Natural killer cell (primary cell): Measurements from ENCODE around the gene LARP1. TPM values are rescaled to one million over a fixed set of nuclear protein-coding genes. Genes with fewer than 3 reads are reported as not detected.

ENCODE experiments used
- ATAC-seq, 3 donors: fragments of 150-1000 bp in 2 of 3; fragments of 200-7000 bp in 1 of 3; cut with Tn5 transposase; 1 replicate in 1 of 3; 2 replicates in 2 of 3; pipeline ENCODE4 v1.10.0; 2021; ENCODE audit warnings: mild to moderate bottlenecking in 2 of 3, moderate library complexity in 2 of 3
- DNase-seq, 2 donors: peaks; one replicate each; pipeline versions ENCODE4 v3.0.0 to v3.0.0-alpha.2; 2013 to 2021; ENCODE audit warnings: mixed read lengths in 1 of 2
- H3K27ac ChIP-seq: one replicate; pipeline ENCODE4 v1.5.1; 2013; ENCODE audit warnings: mild to moderate bottlenecking, low read length
- H3K27me3 ChIP-seq: one replicate; pipeline ENCODE4 v1.6.1; 2013; ENCODE audit warnings: low read length; ENCODE audit not compliant: control insufficient read depth, insufficient read depth
- H3K36me3 ChIP-seq: one replicate; pipeline ENCODE4 v1.6.1; 2013; ENCODE audit warnings: low read length; ENCODE audit not compliant: control insufficient read depth, insufficient read depth
- H3K4me1 ChIP-seq: one replicate; pipeline ENCODE4 v1.6.1; 2013; ENCODE audit warnings: low read length; ENCODE audit not compliant: control insufficient read depth, insufficient read depth
- H3K4me3 ChIP-seq: one replicate; pipeline ENCODE4 v1.5.1; 2013; ENCODE audit warnings: low read length
- H3K9me3 ChIP-seq: one replicate; pipeline ENCODE4 v1.6.1; 2013; ENCODE audit warnings: low read length; ENCODE audit not compliant: control insufficient read depth, insufficient read depth
- H3K27ac Mint-ChIP-seq, 2 donors: one replicate each; pipeline ENCODE4 v1.8.0; 2022; ENCODE audit warnings: mild to moderate bottlenecking in 2 of 2, mixed read lengths in 2 of 2, moderate library complexity in 1 of 2
- H3K27me3 Mint-ChIP-seq, 2 donors: one replicate each; pipeline ENCODE4 v1.8.0; 2022; ENCODE audit warnings: low read depth in 2 of 2, mixed read lengths in 2 of 2
- H3K36me3 Mint-ChIP-seq: one replicate; pipeline ENCODE4 v1.8.0; 2022; ENCODE audit warnings: mixed read lengths
- H3K4me1 Mint-ChIP-seq, 2 donors: one replicate each; pipeline ENCODE4 v1.8.0; 2022; ENCODE audit warnings: mixed read lengths in 2 of 2
- H3K4me3 Mint-ChIP-seq: one replicate; pipeline ENCODE4 v1.8.0; 2022; ENCODE audit warnings: mild to moderate bottlenecking, moderate library complexity, mixed read lengths
- H3K9me3 Mint-ChIP-seq, 2 donors: one replicate each; pipeline ENCODE4 v1.8.0; 2022; ENCODE audit warnings: mixed read lengths in 2 of 2
- WGBS: methylation state at CpG from one replicate; pipeline ENCODE4 v1.1.7; 2013; ENCODE audit warnings: missing lambda C conversion rate; ENCODE audit not compliant: insufficient coverage; 5-methylcytosine and 5-hydroxymethylcytosine counted together
- intact Hi-C: fragments of 100-400 bp; cut with micrococcal nuclease; formaldehyde crosslinking; loops from one replicate; pipeline ENCODE4 v1.14.2; 2022
- total RNA-seq, 4 donors: library from RNA; stranded (reverse); fragments of 120-200 nt in 1 of 4; gene quantifications; one replicate each; pipeline versions ENCODE4 v1.2.3 to v1.2.4, GENCODE V29; 2013 to 2022
- TF ChIP-seq, protein P1 (sequence below): fragments of 200-600 bp; IDR thresholded peaks from one replicate; pipeline ENCODE4 v1.8.0; 2022; ENCODE audit warnings: antibody characterized with exemption

LARP1 gene
- total RNA-seq, 3 donors from 2014 or later (not counting 1 experiment from before 2014, with no cell fraction given) = 103 to 117 (median 112) TPM

DNA sequence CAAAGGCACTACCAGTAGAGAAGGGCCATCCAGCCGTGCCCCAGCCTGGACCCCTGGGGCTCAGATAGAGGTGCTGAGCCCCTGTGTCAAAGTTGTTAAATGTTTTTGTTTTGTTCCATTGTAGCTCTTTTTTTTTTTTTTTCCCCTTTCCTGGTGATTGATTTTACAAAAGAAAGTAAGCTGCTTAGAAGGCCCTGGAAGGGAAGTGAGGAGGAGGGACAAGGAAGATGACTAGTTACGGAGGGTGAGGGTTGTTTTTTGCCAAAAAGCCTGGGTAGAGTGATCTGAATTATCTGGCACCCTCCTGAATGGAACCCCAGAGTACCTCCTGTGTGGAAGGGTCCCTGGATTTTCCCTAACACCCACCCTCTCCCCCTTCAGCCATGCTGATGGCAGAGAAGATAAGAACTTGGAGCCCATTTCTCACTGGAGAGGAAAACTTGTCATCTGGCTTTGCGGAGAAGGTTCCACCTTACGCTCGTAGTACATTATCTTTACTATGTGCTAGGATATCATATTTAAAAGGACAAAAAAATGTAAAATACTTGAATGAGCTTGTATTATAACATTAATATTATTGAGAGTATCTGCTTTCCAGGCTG lies 61.8 kb downstream of the LARP1 start:
- H3K4me1 Mint-ChIP-seq = peaks cover 58 to 60% of the 10 kb centered on the region in 2 donors
- H3K27me3 Mint-ChIP-seq = no peaks in the 10 kb centered on the region
- Histone ChIP-seq H3K27ac (no peak overlapping the region), H3K4me1 (peaks cover 53% of the 10 kb centered on the region), H3K27me3 (no peaks in the 10 kb centered on the region), H3K9me3 (no peaks in the 10 kb centered on the region), H3K4me3 (no peak overlapping the region), H3K36me3 (peaks cover 14% of the 10 kb centered on the region)
- intact Hi-C loops = no loop called here
- 100% methylated on average over 2 of the region's 5 CpGs for WGBS
- TF ChIP-seq, protein P1, sequence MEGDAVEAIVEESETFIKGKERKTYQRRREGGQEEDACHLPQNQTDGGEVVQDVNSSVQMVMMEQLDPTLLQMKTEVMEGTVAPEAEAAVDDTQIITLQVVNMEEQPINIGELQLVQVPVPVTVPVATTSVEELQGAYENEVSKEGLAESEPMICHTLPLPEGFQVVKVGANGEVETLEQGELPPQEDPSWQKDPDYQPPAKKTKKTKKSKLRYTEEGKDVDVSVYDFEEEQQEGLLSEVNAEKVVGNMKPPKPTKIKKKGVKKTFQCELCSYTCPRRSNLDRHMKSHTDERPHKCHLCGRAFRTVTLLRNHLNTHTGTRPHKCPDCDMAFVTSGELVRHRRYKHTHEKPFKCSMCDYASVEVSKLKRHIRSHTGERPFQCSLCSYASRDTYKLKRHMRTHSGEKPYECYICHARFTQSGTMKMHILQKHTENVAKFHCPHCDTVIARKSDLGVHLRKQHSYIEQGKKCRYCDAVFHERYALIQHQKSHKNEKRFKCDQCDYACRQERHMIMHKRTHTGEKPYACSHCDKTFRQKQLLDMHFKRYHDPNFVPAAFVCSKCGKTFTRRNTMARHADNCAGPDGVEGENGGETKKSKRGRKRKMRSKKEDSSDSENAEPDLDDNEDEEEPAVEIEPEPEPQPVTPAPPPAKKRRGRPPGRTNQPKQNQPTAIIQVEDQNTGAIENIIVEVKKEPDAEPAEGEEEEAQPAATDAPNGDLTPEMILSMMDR = no peak
- no peak for ATAC-seq
- H3K27ac Mint-ChIP-seq = peak overlapping the region; percentile 21 to 79
- DNase-seq = no peak
- H3K36me3 Mint-ChIP-seq = peaks cover 11% of the 10 kb centered on the region
- no peak overlapping the region for H3K4me3 Mint-ChIP-seq
- H3K9me3 Mint-ChIP-seq = no peaks in the 10 kb centered on the region

DNA sequence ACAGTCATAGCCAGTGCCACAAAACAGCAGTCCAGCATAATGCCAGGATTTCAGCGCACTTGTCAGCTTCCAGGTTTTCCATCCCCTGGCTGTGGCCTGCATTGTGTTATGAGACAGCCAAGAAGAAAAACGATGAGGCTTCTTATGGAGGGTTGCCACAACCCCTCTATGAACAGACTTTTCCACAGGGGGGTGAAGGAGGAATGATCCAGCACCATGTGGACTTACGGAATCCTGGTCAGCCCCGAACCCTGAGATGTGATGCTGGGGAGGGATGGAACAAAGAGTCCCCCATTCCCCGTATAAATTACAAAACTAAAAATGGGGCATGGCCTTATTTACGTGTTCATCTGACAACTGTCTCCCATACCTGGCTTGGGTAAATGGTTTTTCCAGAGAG lies 62.6 kb downstream of the LARP1 start:
- Mint-ChIP-seq H3K4me1 (peaks cover 53 to 57% of the 10 kb centered on the region in 2 donors), H3K4me3 (no peak overlapping the region), H3K27me3 (no peaks in the 10 kb centered on the region), H3K36me3 (peaks cover 8% of the 10 kb centered on the region), H3K27ac (peak overlapping the region; percentile 41 to 82), H3K9me3 (no peaks in the 10 kb centered on the region)
- H3K4me3 ChIP-seq = no peak overlapping the region
- peaks cover 11% of the 10 kb centered on the region for H3K36me3 ChIP-seq
- WGBS = 100% methylated on average over 2 of the region's 6 CpGs
- no peak overlapping the region for H3K27ac ChIP-seq
- TF ChIP-seq, protein P1 = no peak
- ATAC-seq (no peak), DNase-seq (no peak)
- H3K9me3 ChIP-seq = no peaks in the 10 kb centered on the region
- intact Hi-C loops = no loop called here
- H3K27me3 ChIP-seq = no peaks in the 10 kb centered on the region
- peaks cover 53% of the 10 kb centered on the region for H3K4me1 ChIP-seq

DNA sequence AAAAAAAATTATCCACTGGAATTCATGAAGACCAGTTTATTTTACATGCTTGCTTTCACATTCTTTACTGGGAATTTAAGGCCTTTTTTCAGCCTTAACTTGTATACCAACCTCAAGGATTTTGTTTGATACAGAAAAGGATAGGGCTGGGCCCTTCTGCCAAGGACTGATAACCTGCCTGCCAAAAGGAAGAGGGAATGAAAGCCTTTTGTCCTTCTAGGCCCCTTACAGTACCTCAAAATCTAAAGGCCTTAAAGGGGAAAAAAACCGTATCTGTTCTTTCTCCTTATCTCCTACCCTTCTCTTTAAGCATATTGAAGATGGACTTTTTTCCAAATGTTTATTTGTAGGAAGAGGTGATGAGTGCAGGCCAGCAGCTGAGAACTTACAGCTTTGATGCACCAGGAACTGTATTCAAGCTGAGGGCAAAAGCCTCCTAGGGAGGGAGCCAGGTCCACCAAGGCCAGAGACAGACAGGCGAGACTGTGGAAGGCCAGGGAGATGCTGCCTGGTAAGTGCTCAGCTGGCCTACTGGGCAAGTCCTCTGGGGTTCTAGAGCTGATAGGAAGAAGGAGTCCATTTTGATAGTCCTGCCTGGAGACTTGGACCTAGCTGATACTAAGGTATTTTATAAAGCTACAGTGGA lies 63.4 kb downstream of the LARP1 start:
- Mint-ChIP-seq H3K36me3 (peaks cover 8% of the 10 kb centered on the region), H3K4me3 (peak overlapping the region; percentile 10)

More for the DNA sequence above, 63.4 kb downstream of the LARP1 start:
- no peak overlapping the region for H3K27ac ChIP-seq
- Mint-ChIP-seq H3K9me3 (no peaks in the 10 kb centered on the region), H3K4me1 (peaks cover 45 to 49% of the 10 kb centered on the region in 2 donors), H3K27ac (peak overlapping the region; percentile 41 to 82), H3K27me3 (no peaks in the 10 kb centered on the region)
- peaks cover 8% of the 10 kb centered on the region for H3K36me3 ChIP-seq
- H3K27me3 ChIP-seq = no peaks in the 10 kb centered on the region
- intact Hi-C loops = no loop called here
- ATAC-seq (no peak), DNase-seq (no peak)
- peaks cover 45% of the 10 kb centered on the region for H3K4me1 ChIP-seq
- TF ChIP-seq, protein P1 = no peak
- WGBS = 90% methylated on average over 1 of the region's 2 CpGs
- H3K4me3 ChIP-seq = no peak overlapping the region
- H3K9me3 ChIP-seq = no peaks in the 10 kb centered on the region
